ENCODE measurements around the gene RBFOX2. TPM values are rescaled to one million over a fixed set of nuclear protein-coding genes. Genes with fewer than 3 reads are reported as not detected.

Gene RBFOX2
- total RNA-seq, 1 donor from 2014 or later = 76.7 TPM

DNA sequence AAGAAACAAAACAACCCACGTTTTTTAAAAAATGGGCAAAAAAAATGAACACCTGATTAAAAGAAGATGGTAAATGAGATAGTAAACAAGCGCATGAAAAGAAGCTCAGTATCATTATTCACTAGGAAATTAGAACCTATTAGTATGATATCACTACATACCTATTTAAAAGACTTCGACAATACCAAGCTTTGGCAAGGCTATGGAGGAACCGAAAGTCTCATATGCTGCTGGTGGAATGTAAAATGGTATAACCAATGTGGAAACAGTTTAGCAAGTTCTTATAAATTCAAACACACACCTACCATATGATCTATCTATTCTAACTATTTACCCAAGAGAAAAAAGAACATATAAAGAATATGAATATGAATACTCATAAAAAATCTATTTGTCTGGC, 167.2 kb downstream of the RBFOX2 start:
- ATAC-seq = no peak
- intact Hi-C loops (cut with micrococcal nuclease) = no loop called here
- no peak for DNase-seq

DNA sequence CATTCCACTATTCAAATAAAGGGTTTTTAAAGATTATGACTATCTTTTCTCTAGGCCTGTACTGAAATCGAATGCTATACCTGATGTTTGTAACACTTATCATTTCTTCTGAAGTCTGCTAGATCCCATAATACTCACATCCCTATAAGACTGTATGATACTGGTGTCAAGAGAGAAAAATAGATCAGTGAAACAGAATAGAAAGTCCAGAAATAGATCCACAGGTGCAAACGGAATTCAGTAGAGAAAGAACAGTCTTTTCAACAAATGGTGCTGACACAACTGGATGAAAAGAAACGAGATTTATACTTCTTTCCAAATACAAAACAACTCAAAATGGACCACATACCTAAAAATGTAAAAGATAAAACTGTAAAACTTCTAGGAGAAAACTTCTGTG, 167.8 kb downstream of the RBFOX2 start:
- intact Hi-C loops (cut with micrococcal nuclease) = no loop called here
- ATAC-seq (no peak), DNase-seq (no peak)

DNA sequence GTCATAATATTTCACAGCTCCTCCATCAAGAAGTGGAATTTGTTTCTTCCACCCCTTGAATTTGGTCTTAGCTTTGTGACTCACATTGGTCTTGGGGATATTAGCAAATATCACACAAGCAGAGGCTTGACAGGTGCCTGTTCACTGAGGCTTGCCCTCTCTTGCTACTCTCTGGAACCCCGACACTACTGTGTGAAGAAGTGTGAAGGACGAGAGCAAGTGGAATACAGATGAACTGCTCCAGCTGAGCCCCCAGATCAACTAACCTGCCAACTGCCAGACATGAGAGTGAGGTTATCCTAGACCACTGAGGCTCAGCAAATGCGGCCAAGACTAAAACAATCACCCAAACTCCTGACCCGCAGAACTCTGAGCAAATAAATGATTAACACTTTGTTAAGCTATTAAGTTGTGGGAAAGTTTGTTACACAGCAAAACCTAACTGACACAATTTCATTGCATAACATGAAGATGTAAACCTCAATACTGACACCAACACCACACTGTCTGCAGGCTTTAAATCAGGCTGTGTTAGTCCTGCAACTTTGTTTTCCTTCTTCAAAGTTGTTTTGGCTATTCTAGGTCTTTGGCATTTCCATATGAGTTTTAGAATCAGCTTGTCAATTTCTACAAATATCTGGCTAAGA, 168.4 kb downstream of the RBFOX2 start:
- ATAC-seq (no peak), DNase-seq (no peak)
- intact Hi-C loops (cut with micrococcal nuclease) = no loop called here

DNA sequence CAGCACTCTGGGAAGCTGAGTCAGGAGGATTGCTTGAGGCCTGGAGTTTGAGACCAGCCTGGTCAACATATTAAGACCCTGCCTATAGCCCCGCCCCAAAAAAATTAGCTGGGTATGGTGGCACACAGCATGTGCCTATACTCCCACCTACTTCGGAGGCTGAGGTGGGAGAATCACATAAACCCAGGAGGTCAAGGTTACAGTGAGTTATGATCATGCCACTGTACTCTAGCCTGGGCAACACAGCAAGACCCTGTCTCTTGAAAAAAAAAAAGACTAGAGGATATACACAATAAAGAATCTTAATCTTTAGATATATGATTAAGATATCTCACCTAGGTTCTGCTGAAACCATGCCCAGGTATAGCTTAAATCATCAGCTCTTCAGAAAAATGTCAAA, 174.3 kb downstream of the RBFOX2 start:
- ATAC-seq = no peak
- DNase-seq = no peak
- intact Hi-C loops (cut with micrococcal nuclease) = no loop called here

DNA sequence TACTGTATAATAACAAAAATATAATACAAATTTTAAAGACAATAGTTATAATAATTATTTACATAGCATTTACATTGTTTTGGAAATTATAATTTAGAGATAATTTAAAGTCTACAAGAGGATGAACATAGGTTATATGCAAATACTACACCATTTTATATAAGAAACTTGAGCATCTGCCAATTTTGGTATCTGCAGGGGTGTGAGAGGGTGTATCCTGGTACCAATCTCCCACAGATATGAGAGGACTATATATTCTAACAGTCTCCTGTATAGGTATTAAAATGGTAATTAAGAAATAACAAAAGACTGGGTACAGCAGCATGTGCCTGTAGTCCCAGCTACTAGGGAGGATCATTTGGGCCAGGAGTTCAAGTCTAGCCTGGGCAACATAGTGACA, 176.5 kb downstream of the RBFOX2 start:
- intact Hi-C loops (cut with micrococcal nuclease) = no loop called here

DNA sequence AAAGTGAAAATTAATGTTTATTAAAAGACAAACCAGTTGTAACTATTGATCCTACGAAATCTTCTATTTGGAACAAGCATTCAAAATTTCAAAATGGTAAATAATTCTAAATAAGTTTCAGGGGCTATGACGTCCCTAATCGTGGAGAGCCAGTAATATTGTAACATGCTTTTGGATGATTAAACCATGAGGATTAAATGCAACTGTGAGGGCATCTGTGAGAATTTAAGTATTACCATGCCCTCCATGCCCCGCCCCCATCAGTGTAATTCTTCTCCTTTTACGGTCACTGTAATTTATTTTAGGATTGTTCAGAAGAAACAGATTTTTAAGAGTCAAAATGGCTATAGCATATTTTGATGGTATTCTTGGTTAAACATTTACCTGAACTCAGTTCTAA, 177.8 kb downstream of the RBFOX2 start:
- no peak for ATAC-seq
- no peak for DNase-seq
- intact Hi-C loops (cut with micrococcal nuclease) = no loop called here

More for the DNA sequence above, 176.5 kb downstream of the RBFOX2 start:
- ATAC-seq (no peak), DNase-seq (no peak)

DNA sequence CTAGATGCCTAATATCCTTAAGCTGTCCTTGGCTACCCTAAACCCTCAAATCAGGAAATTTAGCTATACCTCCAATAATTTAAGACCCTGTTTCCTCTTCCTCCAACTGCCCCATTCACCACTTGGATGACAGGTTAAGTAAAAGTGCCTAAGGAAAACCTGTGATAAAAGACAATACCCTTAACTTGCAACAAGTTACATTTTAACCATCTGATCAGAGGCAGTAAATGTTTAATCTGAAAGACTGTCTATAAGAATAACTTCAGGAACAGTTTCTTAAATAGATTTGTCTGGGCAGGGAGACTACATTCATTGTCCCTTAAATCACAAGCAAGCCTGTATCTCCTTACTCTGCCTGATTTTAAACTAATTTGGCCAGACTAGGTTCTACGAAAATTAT, 181.8 kb downstream of the RBFOX2 start:
- no peak for ATAC-seq
- intact Hi-C loops (cut with micrococcal nuclease) = no loop called here
- no peak for DNase-seq

DNA sequence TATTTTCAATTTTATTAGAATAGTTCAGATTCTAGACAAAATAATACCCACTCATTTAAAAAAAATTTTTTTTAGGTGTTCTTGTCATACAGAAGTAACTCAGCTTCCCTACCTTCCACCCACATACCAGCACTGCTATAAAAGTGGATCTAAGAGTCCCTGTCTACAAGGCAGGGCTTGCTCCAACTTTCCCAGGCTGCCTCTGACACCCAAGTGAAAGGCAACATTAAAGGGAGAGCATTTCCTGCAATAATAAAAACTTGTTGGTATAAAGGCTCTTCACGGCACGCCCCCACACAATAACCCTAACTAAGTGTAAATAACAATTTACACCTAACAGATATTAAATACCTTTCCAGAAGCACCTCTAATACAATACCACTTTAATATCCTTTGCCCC, 183.7 kb downstream of the RBFOX2 start:
- intact Hi-C loops (cut with micrococcal nuclease) = no loop called here
- ATAC-seq (no peak), DNase-seq (no peak)

DNA sequence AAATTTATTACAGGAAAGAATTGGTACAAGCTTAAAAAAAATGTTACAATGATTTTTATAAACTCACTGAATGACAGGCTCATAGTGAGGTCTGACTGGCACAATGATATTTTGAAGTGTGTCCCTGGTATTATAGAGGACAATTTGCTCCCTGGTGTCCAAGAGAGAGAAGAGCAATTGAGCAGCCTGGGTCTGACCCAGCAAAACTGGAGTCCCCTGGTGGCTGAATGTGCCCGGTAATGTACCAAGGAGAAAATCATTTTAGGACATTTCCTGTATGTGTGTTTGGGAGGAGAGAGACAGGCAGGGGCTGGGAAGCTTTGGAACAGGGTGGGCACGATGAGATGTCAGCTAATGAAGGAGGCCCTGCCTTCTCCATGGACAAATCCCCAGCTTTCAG, 185.7 kb downstream of the RBFOX2 start:
- intact Hi-C loops (cut with micrococcal nuclease) = no loop called here
- peak; percentile 63 for ATAC-seq
- DNase-seq = no peak

DNA sequence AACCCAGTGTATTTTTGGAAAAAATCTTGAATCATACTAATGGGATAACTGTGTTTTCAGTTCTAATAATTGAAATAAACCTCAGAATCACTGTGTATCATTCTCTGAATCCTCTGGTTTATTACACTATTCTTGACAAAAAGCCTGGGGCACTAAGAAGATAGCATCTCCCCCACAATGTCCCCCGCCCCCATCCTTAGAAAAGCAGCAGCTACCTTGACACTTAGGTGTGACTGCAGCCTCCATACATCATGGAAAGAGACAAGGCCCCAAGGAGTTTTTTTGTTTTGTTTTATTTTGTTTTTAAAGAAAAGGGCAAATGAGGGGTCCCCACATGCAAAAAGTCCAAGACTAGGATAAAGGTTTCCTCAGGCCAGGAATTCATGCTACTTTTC, 186.1 kb downstream of the RBFOX2 start:
- intact Hi-C loops (cut with micrococcal nuclease) = no loop called here
- ATAC-seq (no peak), DNase-seq (no peak)

DNA sequence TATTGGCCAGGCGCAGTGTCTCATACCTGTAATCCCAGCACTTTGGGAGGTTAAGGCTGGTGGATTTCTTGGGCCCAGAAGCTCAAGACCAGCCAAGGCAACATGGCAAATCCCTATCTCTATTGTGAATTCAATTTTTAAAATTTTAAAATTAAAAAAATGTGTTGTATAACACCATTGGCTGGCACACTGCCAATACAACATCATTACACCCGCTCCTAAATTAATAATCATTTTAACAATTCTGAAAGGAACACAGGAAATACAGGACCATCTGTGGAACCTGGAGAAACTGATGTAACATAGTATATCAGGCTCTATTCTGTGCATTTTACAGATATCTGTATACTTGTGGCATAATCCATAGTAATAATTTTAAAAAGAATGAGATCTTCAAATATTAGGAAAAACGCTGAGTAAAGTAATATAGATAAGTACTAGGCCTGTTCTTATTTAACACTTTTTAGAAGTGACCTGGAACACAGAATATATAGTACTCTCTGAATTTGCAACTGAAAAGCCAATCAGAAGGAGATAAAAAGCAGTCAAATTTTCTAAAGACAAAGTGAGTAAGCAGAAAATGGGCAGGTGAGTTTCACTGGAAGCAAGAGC, 186.6 kb downstream of the RBFOX2 start:
- intact Hi-C loops (cut with micrococcal nuclease) = no loop called here
- no peak for ATAC-seq
- no peak for DNase-seq

DNA sequence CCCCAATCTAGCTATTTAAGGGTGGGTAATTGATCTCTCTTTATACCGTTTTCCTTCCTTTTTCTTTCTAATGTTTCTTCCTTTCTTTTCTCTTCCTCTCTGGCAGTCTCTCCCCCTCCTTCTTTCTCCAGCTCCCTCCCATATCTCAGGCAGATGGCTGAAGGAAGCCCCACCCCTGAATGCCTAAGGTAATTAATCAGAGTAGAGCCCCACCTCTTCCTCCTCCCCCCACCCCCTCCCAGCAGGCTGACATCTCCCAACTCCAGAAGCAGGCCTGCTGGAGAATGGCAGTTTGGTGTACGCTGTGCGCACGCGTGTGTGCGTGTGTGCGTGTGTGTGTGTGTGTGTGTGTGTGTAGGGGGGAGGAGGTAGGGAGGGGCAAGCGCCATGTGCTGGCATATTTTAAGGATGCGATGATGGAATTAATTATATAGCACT, 188.3 kb downstream of the RBFOX2 start:
- DNase-seq (peak; percentile 86), ATAC-seq (peak; percentile 78)
- intact Hi-C loops (cut with micrococcal nuclease) = no loop called here

DNA sequence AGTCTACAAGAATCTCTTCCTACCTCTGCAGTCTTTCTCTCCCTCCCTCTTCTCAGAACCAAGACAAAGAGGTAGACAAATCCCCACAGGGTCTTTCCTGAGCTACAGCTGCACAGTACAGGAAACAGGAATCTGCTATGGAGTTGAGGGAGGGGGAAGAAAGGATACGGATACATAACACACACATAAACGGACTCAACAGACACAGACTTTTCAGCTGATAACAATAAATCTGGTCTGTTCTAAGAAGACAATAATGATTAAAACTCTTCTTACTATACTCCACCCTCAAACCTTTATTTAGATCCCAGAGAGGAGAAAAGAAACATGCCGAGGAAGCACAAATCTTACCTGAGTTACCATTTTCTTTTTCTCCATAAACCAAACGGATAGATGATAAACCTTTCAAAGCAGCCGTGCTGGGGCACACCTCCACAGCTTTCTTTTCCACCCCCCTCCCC, 188.8 kb downstream of the RBFOX2 start:
- ATAC-seq (peak; percentile 23), DNase-seq (no peak)
- intact Hi-C loops (cut with micrococcal nuclease) = loop anchor here (10.0 kb wide), 1 partner anchor 75 kb away; no protein-coding TSS in a partner anchor

DNA sequence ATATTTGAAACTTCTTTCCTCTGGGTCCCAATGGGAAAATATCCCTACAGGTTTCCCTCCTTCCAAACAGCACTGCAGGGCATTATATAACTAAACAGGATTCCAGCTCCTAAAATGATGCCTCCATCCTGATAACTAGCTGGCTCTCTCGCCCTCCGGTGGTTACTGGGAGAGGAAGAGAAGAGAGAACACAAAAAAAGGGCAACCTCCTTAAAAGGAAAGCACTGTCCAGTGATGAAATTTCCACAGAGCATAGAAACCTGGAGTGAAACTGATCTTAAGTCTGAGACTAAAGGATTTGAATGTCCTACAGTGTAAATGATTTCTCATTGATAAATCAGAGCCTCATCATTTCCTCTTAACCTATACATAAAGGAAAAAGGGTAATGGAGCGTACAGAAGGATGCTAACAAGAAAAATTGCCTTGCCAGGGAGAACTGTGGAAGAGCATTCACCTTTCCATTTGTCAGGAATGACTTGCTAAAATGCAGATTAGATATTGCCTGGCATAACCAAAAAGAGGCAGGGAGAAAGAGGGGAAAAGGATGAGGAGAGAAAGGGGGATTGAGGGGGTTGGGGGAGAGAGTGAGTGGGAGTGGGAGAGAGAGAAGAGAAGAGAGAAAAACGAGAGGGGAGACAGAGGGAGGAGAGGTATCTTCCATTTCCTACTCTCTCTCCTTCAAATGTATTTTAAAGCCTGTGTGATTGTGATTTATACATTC, 189.6 kb downstream of the RBFOX2 start:
- no peak for DNase-seq
- peak; percentile 4 for ATAC-seq
- intact Hi-C loops (cut with micrococcal nuclease) = loop anchor here (10.0 kb wide), 1 partner anchor 76 kb away; no protein-coding TSS in a partner anchor

DNA sequence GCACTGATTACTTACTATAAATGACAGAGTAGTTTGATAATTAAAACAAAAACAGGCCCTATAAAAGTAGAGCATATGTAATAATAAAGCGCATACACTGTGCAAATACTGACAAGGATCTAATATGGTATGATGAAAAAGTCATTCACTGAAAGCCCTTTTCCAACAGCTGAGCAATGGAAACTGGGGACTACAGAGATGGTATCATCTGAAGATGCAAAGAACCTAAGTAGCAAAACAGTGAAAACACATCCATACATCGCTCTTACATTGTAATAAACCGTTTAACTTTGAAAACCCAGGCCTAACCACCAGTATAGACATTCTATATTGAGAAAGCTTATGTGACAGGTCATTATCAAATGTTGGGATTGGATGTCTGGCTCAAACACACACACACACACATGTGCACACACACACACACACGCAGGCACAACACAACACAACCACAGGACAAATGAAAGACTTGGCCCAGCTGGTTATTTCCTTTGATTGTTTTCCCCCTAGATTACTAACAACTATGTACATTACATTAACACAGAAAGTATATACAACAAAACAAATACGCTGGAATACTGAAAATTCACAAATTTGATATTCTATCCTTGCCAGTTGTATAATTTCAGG, 191.4 kb downstream of the RBFOX2 start:
- DNase-seq = no peak
- ATAC-seq = no peak
- intact Hi-C loops (cut with micrococcal nuclease) = loop anchor here (10.0 kb wide), 1 partner anchor 78 kb away; no protein-coding TSS in a partner anchor

DNA sequence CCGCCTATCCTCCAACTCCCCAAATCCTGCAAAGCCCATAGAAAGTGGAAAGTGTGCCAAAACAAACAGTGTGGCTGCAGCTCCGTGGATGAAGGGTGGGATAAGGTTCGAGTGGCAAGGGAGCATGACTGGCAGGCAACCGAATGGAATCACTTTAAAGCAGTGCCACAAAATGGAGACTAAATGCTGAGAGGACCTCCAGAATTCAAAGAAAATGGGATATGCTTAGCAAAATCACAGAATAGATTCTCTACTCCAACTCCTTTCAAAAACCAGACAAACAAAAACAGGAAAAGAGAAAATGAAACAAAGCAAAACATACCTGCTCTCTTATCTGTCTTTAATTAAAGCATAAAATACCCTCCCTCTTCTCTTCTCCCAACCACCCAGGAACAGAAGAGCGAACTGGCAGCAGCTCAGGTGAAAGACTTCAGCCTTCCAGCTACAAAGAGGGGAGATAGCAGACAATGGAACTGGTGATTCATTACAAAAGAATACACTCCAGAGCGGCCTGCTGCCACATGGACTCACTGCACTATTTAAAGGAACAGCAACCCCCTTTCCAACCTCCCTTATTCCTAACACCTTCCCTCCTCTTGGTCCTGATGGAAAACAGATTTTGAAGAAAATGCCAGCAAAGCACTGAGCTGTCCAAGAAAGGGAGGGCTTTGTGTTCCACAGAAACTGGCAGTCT, 192.5 kb downstream of the RBFOX2 start:
- DNase-seq = peak; percentile 70
- peak; percentile 83 for ATAC-seq
- intact Hi-C loops (cut with micrococcal nuclease) = loop anchor here (10.0 kb wide), 1 partner anchor 79 kb away; no protein-coding TSS in a partner anchor

DNA sequence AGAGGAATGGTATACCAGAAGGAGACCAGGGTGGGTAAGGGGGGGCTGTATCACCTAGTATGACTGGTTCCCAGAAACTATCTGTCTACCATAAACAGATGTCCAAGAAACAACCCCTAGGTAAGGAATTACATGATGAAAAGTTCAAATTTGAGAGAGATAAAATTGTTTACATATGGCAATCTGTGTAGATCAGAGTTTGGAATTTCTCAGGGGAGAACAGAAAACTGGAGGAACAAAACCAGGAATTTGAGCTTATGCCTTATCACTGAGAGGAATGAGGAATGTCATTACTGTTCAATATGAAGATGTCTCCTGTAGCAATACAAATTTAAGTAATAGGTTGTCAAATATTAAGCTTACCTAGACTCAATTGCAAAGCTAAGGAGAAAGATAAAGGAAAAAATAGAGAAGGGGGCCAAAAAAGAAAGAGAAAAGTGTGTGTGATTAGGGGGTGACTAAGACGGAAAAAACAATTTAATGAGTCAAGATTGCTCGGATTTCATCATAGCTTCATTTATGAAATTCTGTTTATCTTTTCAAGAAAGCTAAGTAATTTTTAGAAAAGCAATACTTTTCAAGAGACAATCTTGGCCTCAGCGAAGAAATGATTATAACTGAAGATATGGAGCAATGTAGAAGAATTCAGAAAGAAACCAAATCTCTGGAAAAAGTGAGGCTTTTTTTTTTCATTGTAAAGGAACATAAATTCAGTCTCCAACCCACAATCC, 193.2 kb downstream of the RBFOX2 start:
- no peak for DNase-seq
- no peak for ATAC-seq
- intact Hi-C loops (cut with micrococcal nuclease) = loop anchor here (10.0 kb wide), 1 partner anchor 79 kb away; no protein-coding TSS in a partner anchor

DNA sequence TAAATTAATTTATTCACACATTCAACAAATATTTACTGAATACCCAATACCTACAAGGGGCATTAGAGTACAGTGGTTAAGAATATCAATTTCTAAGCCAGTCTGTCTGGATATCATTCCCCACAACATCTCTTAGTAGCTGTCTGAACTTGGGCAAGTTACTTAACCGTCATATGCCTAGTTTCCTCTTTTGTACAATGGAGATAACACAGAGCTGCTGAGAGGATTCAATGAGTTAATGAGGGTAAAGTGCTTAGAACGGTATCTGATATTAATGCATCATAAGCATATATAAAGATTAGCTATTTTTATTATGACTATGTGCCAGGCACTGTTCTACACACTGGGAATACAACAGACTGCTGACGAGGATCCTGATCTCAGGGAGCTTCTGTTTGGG, 194.6 kb downstream of the RBFOX2 start:
- intact Hi-C loops (cut with micrococcal nuclease) = loop anchor here (10.0 kb wide), 1 partner anchor 81 kb away; no protein-coding TSS in a partner anchor
- DNase-seq (no peak), ATAC-seq (peak; percentile 23)
